ENCODE data around the gene CALN1.

Gene CALN1

GRCh38 chr7:71801976-71802375, 610.2 kb downstream of the CALN1 start:
- no peaks in the 10 kb centered on the region for H3K4me1 Mint-ChIP-seq
- no peak for DNase-seq
- no peaks in the 10 kb centered on the region for H3K27me3 Mint-ChIP-seq (ENCODE audit: low read depth, poor library complexity)
- H3K36me3 Mint-ChIP-seq (ENCODE audit: low read depth): peaks cover 8% of the 10 kb centered on the region
- H3K27ac Mint-ChIP-seq: no peak overlapping the region
- TF ChIP-seq, protein P1, sequence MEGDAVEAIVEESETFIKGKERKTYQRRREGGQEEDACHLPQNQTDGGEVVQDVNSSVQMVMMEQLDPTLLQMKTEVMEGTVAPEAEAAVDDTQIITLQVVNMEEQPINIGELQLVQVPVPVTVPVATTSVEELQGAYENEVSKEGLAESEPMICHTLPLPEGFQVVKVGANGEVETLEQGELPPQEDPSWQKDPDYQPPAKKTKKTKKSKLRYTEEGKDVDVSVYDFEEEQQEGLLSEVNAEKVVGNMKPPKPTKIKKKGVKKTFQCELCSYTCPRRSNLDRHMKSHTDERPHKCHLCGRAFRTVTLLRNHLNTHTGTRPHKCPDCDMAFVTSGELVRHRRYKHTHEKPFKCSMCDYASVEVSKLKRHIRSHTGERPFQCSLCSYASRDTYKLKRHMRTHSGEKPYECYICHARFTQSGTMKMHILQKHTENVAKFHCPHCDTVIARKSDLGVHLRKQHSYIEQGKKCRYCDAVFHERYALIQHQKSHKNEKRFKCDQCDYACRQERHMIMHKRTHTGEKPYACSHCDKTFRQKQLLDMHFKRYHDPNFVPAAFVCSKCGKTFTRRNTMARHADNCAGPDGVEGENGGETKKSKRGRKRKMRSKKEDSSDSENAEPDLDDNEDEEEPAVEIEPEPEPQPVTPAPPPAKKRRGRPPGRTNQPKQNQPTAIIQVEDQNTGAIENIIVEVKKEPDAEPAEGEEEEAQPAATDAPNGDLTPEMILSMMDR (IDR thresholded peaks at IDR 0.05): no peak
- peaks cover 19% of the 10 kb centered on the region for H3K9me3 Mint-ChIP-seq
- no peak overlapping the region for H3K4me3 Mint-ChIP-seq

GRCh38 chr7:71800321-71800720, 611.8 kb downstream of the CALN1 start:
- DNase-seq: no peak
- no peaks in the 10 kb centered on the region for H3K4me1 Mint-ChIP-seq
- H3K36me3 Mint-ChIP-seq (ENCODE audit: low read depth): no peaks in the 10 kb centered on the region
- no peaks in the 10 kb centered on the region for H3K27me3 Mint-ChIP-seq (ENCODE audit: low read depth, poor library complexity)
- no peak overlapping the region for H3K27ac Mint-ChIP-seq
- peaks cover 3% of the 10 kb centered on the region for H3K9me3 Mint-ChIP-seq
- no peak overlapping the region for H3K4me3 Mint-ChIP-seq
- TF ChIP-seq, protein P1 (IDR thresholded peaks at IDR 0.05): no peak

- TF ChIP-seq, protein P1 (IDR thresholded peaks at IDR 0.05): no peak
- Mint-ChIP-seq H3K27me3 (ENCODE audit: low read depth, poor library complexity) (peaks cover 22% of the 10 kb centered on the region), H3K9me3 (peaks cover 10% of the 10 kb centered on the region), H3K4me3 (no peak overlapping the region), H3K36me3 (ENCODE audit: low read depth) (no peaks in the 10 kb centered on the region), H3K4me1 (no peaks in the 10 kb centered on the region), H3K27ac (no peak overlapping the region)
- DNase-seq: no peak
These were observed 616.7 kb downstream of the CALN1 start for GRCh38 chr7:71795410-71795809.

DNA sequence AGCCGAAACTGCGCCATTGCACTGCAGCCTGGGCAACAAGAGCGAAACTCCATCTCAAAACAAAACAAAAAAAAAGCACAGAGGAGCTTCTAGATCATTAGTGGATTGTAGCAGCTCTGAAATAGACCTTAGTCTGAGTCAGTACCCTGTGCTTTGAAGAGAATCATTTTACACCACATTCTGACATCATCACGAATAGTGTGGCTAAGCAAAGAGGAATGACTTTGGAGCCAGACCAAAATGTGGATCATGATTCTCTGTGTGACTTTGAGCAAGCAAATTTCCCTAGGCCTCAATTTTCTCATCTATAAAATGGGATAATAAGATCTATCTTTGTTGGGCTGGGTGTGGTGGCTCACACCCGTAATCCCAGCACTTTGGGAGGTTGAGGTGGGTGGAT, 618.9 kb downstream of the CALN1 start:
- DNase-seq: no peak
- TF ChIP-seq, protein P1 (IDR thresholded peaks at IDR 0.05): no peak
- Mint-ChIP-seq H3K27me3 (ENCODE audit: low read depth, poor library complexity) (peaks cover 25% of the 10 kb centered on the region), H3K27ac (no peak overlapping the region), H3K36me3 (ENCODE audit: low read depth) (no peaks in the 10 kb centered on the region), H3K4me3 (no peak overlapping the region), H3K4me1 (no peaks in the 10 kb centered on the region), H3K9me3 (peaks cover 25% of the 10 kb centered on the region)

DNA sequence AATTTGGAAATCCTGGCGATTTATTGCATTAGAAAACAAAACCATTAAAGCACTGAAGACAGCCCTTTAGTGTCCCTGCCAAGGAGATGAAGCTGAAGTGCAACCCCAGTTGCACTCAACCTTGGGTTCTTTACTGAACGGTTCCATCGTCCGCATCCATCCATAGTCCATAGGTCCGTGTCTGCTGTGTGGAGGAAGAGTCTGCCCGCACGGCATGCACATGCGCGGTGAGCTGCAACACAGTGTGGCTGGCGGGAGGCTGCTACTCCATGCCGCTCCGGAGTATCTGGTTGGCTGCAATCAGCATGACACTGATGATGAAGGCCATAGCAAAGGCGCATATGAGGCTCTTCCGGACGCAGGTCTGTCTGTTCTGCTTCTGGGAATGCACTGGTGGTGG, 624.6 kb downstream of the CALN1 start:
- H3K27me3 Mint-ChIP-seq (ENCODE audit: low read depth, poor library complexity): peaks cover 11% of the 10 kb centered on the region
- H3K36me3 Mint-ChIP-seq (ENCODE audit: low read depth): peaks cover 29% of the 10 kb centered on the region
- H3K9me3 Mint-ChIP-seq: peaks cover 54% of the 10 kb centered on the region
- no peak for DNase-seq
- TF ChIP-seq, protein P1 (IDR thresholded peaks at IDR 0.05): no peak
- H3K4me3 Mint-ChIP-seq: no peak overlapping the region
- no peak overlapping the region for H3K27ac Mint-ChIP-seq
- peaks cover 15% of the 10 kb centered on the region for H3K4me1 Mint-ChIP-seq

DNA sequence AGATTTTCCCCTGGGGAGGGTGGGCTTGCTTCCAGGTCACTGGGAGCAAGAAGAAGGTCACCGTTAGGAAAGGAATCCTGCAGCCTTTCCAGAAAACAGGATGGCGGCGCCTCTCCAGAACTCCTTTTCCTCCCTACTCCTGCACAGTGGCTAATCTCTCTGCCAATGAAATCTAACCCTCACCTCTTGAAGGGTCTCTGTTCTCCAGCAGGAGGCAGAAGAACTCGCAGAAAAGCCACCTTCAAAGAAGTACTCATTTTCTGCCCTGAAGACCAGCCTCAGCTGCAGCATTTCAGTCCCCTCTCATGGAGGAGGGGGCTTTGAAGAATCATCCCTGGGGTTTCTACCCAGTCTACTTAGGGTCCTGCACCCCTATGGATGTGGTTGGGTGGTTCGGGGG, 626.9 kb downstream of the CALN1 start:
- no peak for DNase-seq
- peaks cover 44% of the 10 kb centered on the region for H3K9me3 Mint-ChIP-seq
- TF ChIP-seq, protein P1 (IDR thresholded peaks at IDR 0.05): no peak
- peaks cover 25% of the 10 kb centered on the region for H3K4me1 Mint-ChIP-seq
- H3K27ac Mint-ChIP-seq: no peak overlapping the region
- H3K4me3 Mint-ChIP-seq: no peak overlapping the region
- H3K36me3 Mint-ChIP-seq (ENCODE audit: low read depth): peaks cover 29% of the 10 kb centered on the region
- H3K27me3 Mint-ChIP-seq (ENCODE audit: low read depth, poor library complexity): peaks cover 2% of the 10 kb centered on the region
